SH-SY5Y (cell line): ENCODE results near the gene IP6K2.

ENCODE experiments used
- GATA2 ChIP-seq: IDR thresholded peaks from 2 replicates; pipeline ENCODE4 v1.6.1; 2011; ENCODE audit warnings: mild to moderate bottlenecking, low read depth, low read length
- GATA3 ChIP-seq: IDR thresholded peaks from 2 replicates; pipeline ENCODE4 v1.6.1; 2011; ENCODE audit warnings: low read depth, mild to moderate bottlenecking, low read length, moderate library complexity

Gene IP6K2

DNA sequence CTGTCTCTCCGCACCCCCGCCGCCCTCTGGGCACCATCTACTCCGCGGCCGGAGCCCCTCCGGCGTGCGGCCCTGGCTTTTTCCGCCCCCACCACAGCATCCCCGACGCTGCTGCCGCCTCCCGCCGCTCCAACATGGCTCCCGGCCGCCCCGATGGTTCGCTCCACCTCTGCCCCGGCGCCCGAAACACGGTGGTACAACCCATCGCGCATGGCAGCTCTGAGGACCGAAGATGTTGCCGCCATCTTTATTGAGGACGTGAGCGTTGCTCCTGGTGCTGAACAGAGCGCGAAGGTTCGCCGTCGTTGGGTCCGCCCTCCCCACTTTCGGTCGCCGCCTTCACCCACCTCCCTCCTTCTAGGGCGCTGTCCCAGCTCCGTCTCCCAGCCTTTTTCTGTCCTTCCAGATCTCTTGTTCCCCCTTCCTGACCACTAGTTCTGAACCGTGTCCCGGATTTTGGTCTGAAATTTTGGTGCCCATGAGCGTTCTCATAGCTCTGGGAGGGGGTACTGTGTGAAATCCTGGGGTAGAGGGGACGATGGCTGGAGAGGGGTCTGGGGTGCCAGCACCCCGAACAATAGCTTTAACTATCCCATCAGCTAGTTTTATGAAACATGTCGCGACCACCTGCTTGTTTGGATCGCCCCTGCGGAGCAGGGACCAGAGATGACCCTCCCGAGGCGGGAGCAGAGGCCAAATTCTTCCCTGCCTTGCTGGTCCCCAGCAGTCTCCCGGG, 54.1 kb downstream of the IP6K2 start, which contains the start of gene CELSR3:
Gene CELSR3 (minus strand): TSS at position 134 of the 736 bp plus-strand sequence. CDS start 252 bp downstream, outside the sequence.
- TF ChIP-seq GATA3 (no peak), GATA2 (no peak)

DNA sequence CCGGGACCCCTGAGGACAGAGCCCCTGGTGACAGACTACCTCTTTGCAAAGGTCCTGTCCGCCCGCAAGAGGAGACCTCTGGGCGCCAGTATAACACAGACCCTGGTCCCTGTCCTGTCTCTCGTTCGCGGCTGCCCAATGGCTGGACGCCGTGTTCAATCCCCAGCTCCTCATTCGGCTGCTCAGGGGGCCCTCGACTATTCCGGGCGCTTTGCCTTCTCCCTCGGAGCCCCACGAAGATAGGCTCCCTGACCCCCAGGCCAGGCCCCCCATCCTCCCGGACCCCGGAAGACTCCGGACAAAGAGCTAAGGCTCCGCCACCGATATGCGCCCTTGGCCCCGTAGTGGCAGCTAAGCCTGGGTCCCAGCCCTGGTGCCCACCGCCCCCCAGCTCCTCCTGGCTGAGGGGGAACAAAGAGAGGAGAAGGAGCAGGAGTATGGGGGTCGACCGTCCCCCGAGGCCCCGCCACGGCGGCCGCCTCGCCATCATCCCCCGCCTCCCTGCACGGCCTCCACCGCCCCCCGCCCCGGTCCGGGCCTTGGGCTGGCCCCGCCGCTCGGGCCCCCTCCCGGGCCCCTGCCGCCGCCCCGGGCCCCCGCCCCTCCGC, 54.8 kb downstream of the IP6K2 start:
- TF ChIP-seq GATA2, result no peak
- no peak for TF ChIP-seq GATA3

DNA sequence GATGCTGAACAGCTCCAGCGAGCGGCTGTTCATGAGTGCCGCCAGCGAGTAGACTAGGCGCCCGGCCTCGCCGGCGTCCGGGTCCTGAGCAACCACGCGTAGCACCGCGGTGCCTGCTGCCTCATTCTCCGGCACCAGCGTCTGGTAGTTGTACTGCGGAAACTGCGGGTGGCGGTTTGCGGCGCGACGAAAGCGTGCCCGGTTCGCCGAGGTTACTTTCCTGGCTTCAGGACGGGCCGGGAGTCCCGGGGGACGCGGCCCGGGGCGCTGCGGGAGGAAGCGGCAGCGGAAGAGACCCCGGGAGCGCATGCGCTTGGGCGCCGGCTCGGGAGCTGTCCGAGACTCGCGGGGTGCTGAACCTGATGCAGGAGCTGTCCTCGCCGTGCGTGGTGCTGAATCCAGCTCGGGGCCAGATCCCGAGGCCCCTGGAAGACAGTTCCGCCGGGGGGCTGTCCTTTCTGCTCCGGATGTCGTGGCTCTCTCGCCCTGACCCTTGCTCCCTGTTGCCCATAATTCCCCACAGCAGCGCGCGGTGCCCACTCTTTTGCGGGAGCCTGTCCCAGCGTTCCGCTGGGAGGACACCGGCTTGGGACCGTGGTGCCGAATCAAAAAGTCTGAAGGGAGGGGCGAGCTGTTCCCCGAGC, 55.4 kb downstream of the IP6K2 start:
- TF ChIP-seq GATA2, result no peak
- no peak for TF ChIP-seq GATA3

DNA sequence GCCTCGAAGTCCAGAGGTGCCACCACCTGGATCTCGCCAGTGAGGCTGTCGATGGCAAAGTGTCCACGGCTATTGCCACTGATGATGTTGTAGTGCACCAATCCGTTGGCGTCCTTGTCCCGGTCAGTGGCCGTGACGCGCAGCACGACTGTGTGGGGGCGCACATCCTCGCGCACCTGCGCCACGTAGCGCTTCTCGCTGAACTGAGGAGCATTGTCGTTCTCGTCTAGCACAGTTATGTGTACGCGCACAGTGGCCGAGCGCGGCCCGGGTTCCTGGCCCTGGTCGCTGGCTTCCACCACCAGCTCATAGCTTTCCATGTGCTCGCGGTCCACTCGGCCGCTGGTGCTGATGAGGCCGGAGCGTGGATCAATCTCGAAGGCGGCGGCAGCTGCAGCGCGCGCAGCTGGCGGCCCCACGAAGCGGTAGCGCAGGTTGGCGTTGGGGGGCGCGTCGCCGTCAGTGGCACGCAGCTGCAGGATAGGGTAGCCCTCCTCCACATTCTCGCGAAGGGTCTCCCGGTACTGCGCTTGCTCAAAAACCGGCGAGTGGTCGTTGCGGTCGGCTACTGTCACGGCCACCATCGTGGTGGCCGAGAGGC, 56.1 kb downstream of the IP6K2 start:
- TF ChIP-seq GATA2, result no peak
- TF ChIP-seq GATA3, result no peak

DNA sequence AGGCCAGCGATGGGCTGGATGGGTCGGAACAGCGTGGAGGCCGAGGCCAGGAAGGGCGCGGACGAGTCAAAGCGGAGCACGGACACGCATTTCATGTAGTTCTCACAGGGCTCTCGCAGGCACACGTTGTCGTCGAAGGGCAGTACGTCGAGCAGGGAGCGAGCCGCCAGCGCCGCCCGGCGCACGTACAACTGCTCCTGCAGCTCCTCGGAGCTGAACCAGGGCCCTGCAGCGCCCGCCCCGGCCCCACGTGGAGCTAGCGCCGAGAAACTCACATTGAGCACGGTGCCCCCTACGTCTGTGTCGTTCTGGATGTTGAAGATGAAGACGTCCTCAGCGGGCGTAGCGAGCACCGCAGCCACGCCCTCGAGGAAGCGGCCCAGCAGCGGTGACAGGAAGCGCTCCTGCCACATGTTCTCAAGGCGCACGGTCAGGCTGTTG, 60.2 kb downstream of the IP6K2 start:
- no peak for TF ChIP-seq GATA3
- no peak for TF ChIP-seq GATA2

DNA sequence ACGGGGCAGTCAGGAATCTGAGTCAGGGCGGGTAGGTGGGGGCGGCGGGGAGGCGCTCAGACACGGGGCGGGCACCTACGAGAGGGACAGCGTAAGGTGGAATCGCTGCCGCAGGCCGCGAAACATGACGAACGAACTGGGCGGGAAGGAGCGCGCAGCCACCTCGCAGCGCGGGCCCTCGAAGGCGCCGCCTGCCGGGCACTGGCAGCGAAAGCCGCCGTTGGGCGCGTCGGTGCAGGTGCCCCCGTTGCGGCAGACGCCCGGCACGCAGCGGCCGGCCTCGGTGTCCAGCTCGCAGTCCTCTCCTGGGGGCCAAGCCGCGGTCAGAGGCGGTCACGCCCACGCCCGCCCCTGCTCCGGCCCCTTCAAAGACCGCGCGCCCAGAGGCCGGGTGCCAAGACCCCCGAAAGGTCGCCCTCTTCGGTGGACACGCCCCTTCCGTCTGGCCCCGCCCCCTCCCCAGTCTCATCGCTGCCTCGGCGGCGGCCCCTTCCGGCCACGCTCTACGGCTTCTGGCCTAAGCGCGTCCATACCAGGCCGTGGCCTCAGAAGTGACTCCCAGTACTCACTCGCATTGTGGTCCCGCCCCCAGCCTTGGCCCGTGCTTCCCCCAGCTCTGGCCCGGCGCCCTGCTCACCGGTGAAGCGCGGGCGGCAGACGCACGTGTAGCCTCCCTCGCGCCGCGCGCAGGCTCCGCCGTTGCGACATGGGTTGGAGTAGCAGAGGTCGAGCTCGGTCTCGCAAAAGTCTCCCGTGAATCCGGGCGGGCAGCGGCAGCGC, 60.8 kb downstream of the IP6K2 start:
- TF ChIP-seq GATA2 (no peak), GATA3 (no peak)

DNA sequence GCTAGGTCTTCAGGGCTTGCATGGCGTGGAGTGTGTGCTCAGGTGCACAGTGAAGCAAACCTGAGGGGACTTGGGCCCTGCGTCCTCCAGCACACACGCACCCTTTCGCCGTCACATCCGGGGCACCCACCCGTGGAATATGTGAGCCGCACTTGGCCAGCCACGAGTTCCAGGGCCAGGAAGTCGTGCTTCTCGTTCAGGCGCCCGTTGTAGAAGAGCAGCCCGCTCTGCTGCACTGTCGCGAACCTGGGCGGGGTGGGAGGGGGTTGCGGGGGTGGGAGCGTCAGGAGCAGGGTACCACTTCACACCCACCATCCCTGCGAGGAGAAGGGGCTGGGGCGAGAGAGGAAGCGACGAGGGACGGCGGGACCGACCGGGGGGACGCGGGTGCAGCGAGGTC, 61.4 kb downstream of the IP6K2 start:
- no peak for TF ChIP-seq GATA3
- TF ChIP-seq GATA2, result no peak

DNA sequence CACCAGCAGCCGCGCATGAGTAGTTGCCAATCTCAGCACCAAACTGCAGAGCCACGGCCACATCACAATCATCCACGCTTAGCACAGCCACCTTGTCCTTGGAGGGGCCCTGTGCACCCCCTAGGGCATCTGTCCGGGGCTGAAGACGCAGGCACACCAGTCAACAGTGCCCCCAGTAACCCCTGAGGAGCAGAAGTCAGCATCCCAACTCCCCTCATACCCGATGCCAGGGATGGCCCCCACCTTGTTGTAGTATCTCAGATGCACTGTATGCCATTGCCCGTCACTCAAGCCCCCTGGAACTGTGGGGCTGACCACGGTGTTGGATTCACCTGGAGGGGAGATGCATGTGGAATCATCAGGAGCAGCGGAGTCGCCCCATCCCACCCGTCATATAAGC, 62.0 kb downstream of the IP6K2 start:
- TF ChIP-seq GATA2 (no peak), GATA3 (no peak)

DNA sequence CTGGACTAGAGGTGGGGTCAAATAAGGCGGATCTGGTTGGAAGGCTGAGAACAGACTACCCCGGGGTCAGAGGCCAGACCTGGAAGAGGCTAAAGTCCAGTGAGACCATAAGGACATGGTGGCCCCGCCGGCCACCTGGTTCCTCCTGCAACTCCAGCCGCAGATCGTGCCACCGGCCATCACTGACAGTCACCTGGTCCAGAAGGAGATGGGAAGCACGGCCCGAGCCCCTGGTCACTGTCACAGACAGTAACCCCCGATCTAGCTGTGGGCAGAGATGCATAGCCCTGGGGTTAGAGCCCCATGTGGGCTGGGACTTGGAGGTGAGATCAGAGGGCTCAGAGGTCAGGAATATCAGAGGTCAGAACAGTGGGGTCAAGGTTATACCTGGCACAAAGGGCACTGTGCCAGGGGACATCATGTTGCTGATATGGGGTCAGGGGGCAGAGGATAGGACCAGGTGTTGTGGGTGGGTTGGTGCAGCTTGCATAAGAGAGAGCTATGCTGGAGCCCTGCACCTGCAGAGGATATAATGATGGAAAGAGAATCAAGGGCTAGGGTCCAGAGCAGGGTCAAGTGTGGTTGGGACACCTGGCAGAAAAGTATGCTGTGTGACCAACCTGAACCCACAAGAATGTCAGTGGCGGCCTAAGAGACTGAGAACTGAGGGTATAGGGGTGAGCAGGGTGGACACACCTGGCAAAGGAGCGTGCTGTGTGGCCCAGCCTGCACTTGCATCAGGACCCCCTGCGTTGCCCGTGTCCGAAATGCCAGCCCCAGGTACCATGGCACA, 63.9 kb downstream of the IP6K2 start:
- TF ChIP-seq GATA2 (no peak), GATA3 (no peak)

DNA sequence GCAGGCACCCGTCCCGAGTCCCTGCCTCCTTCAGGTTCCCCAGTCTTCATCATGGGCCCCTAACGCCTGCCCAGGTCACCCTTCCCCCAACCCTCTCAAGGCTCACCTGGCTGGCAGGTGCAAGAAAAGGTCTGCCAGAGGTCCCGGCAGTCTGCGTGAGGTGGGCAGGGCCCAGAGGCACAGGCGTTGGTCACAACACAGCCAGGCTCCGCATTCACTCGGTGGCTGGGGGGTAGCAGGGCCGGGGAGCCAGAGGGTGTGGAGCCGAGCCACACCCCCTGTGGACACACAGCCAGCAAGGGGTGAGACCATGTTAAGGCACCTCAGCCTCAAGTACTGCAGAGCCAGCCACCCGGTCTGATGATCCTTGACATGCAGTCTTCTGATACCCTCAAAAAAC, 65.2 kb downstream of the IP6K2 start:
- TF ChIP-seq GATA3 (no peak), GATA2 (no peak)

DNA sequence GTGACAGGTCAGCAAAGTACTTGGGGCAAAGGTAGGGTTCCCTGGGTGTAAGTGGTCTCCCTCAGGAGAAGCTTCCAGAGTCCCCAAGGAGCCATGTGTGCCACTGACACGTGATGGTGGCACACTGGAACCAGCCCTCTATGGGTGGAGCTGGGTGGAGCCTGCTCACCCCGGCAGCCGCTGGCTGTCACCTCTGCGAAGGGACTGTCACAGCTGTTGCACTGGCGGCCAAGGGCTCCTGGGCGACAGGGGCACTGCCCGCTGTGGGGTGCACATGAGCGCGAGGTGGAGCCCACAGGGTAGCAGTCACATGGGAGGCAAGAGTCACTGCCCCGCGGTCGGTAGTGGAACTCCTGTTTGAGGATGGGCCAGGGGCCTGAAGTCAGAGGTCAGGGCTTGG, 66.3 kb downstream of the IP6K2 start:
- TF ChIP-seq GATA2 (no peak), GATA3 (no peak)

DNA sequence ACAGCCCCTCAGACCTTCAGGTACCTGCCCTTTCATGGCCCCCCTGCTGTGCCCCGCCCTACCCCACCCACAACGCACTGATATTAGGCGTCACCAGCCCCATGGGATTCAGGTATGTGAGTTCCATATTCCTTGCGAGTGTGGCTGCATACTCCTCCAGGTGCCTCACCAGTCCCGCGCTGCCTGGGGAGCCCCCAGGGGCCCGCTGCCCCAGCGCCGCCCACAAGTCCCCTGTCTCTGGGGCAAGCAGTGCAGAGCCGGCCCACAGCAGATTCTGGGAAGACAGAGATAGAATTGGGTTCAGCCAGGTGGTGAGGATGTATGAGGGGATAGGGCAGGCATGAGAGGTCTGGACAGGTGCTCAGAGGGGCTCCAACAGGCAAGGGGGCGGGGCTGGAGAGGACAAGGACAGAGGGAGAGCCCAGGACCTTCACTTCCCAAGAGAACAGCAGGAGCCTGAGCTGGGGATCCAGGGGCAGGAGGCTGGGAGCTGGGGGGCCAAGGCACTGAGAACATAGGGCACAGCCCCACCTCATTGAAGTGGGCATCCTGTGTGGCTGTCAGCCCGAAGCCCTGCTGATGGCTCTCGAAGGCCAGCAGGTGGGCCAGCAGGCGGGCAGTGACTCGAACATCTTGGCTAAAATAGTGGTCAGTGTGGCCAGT, 68.7 kb downstream of the IP6K2 start:
- TF ChIP-seq GATA2, result no peak
- no peak for TF ChIP-seq GATA3

DNA sequence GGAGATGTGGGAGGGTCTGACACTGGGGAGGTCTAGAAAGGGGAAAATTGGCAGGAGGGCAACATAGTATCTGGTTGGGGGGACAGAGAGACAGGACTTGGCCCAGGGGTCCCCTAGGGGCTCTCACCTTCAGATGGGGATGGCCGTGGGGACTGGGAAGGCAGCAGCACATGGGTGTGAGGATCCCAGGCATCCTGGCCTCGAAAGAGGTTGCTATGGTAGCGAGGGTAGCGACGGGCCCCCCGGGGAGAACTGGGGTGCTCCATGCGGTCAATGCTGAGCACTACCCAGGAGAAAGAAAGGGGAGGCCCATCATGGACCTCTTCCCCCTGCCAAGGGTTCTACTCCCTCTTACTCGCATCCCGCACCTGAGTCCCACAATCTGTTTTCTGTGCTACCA, 69.3 kb downstream of the IP6K2 start:
- TF ChIP-seq GATA3, result no peak
- no peak for TF ChIP-seq GATA2
